H1 (cell line): Measurements from ENCODE around the gene CLEC16A. TPM values are rescaled to one million over a fixed set of nuclear protein-coding genes. Genes with fewer than 3 reads are reported as not detected.

Source experiments
- CTCF ChIA-PET: fragments of 300-600 bp; sonication (Branson Sonifier 250); formaldehyde crosslinking; loops from one replicate; lab custom pipeline; 2021; ENCODE audit not compliant: partially characterized antibody; lab: Charles Lee
- POLR2A ChIA-PET: fragments of 300-600 bp; sonication (Branson Sonifier 250); formaldehyde crosslinking; loops from one replicate; lab custom pipeline; 2021; ENCODE audit warnings: inconsistent platforms; ENCODE audit not compliant: partially characterized antibody; lab: Charles Lee
- DNase-seq, 2 experiments: peaks; one replicate each; pipeline versions ENCODE4 v3.0.0 to v3.0.0-alpha.2; 2010 to 2022; ENCODE audit warnings: low spot score in 2 of 2, low read depth in 1 of 2, mixed read lengths in 1 of 2
- FAIRE-seq: peaks from 2 replicates; lab custom pipeline; 2011; peaks lifted over from hg19 to GRCh38; lab: Jason Lieb, UNC
- H2AFZ ChIP-seq: 2 replicates; pipeline ENCODE4 v1.8.1; 2012; ENCODE audit warnings: low read length, inconsistent platforms
- H2AK5ac ChIP-seq: 2 replicates; pipeline ENCODE4 v1.6.1; 2013; ENCODE audit warnings: low read depth, low read length
- H2BK120ac ChIP-seq: replicated peaks from 2 replicates; pipeline ENCODE3; 2013; ENCODE audit warnings: low read depth, low read length, inconsistent platforms
- H2BK12ac ChIP-seq: 2 replicates; pipeline ENCODE4 v1.6.1; 2013; ENCODE audit warnings: low read depth, low read length
- H2BK15ac ChIP-seq: 2 replicates; pipeline ENCODE4 v1.6.1; 2013; ENCODE audit warnings: low read length
- H2BK20ac ChIP-seq: 2 replicates; pipeline ENCODE4 v1.6.1; 2013; ENCODE audit warnings: low read length
- H2BK5ac ChIP-seq: 2 replicates; pipeline ENCODE4 v1.6.1; 2013; ENCODE audit warnings: low read depth, low read length
- H3K14ac ChIP-seq: 2 replicates; pipeline ENCODE4 v1.6.1; 2013; ENCODE audit warnings: inconsistent platforms; ENCODE audit not compliant: insufficient read length
- H3K18ac ChIP-seq: 2 replicates; pipeline ENCODE4 v1.6.1; 2013; ENCODE audit warnings: low read length; ENCODE audit errors: extremely low read depth
- H3K23ac ChIP-seq: 2 replicates; pipeline ENCODE4 v1.6.1; 2013; ENCODE audit warnings: inconsistent platforms; ENCODE audit not compliant: insufficient read length
- H3K23me2 ChIP-seq: 2 replicates; pipeline ENCODE4 v1.6.1; 2013; ENCODE audit warnings: low read depth, low read length
- H3K27ac ChIP-seq: 2 replicates; pipeline ENCODE4 v1.6.1; 2011; ENCODE audit warnings: low read depth, low read length, inconsistent platforms
- H3K27me3 ChIP-seq, 4 experiments: replicated peaks in 1 of 4; 1 replicate in 1 of 4; 2 replicates in 3 of 4; pipeline versions ENCODE4 v1.6.1 to v1.8.1; 2011 to 2013; ENCODE audit warnings: low read length in 3 of 4, mild to moderate bottlenecking in 3 of 4, inconsistent platforms in 2 of 4, mixed read lengths in 2 of 4, moderate library complexity in 1 of 4; ENCODE audit not compliant: control insufficient read depth in 3 of 4, insufficient read depth in 3 of 4; ENCODE audit errors: extremely low read depth in 1 of 4
- H3K36me3 ChIP-seq, 4 experiments: 2 replicates each; pipeline versions ENCODE4 v1.6.1 to v1.8.1; 2011 to 2013; ENCODE audit warnings: mild to moderate bottlenecking in 4 of 4, low read length in 3 of 4, moderate library complexity in 2 of 4, control low read depth in 1 of 4, inconsistent platforms in 1 of 4; ENCODE audit not compliant: insufficient read depth in 4 of 4, control insufficient read depth in 2 of 4
- H3K4ac ChIP-seq: replicated peaks from 2 replicates; pipeline ENCODE3; 2013; ENCODE audit warnings: low read length, low read depth, mixed read lengths, inconsistent platforms; ENCODE audit not compliant: insufficient read length
- H3K4me1 ChIP-seq, 4 experiments: replicated peaks in 1 of 4; 1 replicate in 1 of 4; 2 replicates in 3 of 4; pipeline versions ENCODE4 v1.6.1 to v1.8.1; 2011 to 2013; ENCODE audit warnings: low read length in 3 of 4, inconsistent platforms in 2 of 4, mixed read lengths in 1 of 4; ENCODE audit not compliant: insufficient read depth in 4 of 4, control insufficient read depth in 3 of 4
- H3K4me2 ChIP-seq, 2 experiments: 2 replicates each; pipeline versions ENCODE4 v1.6.1 to v1.8.1; 2011 to 2013; ENCODE audit warnings: low read depth in 2 of 2, low read length in 2 of 2, control low read depth in 1 of 2, inconsistent platforms in 1 of 2, mild to moderate bottlenecking in 1 of 2; ENCODE audit not compliant: insufficient read depth in 1 of 2
- H3K4me3 ChIP-seq, 4 experiments: fragments of 200-600, 300-600 bp in 1 of 4; sonication (generic), shearing (Covaris generic), sonication (Bioruptor Twin) in 1 of 4; 2 replicates each; pipeline versions ENCODE4 v1.5.1 to v1.8.1; 2011 to 2016; ENCODE audit warnings: low read length in 4 of 4, low read depth in 3 of 4, control low read depth in 2 of 4, inconsistent platforms in 2 of 4, mild to moderate bottlenecking in 2 of 4, mixed read lengths in 1 of 4, moderate library complexity in 1 of 4; ENCODE audit not compliant: insufficient read depth in 2 of 4; ENCODE audit errors: extremely low read depth in 1 of 4
- H3K56ac ChIP-seq: replicated peaks from 2 replicates; pipeline ENCODE3; 2013; ENCODE audit warnings: low read depth, mild to moderate bottlenecking, mixed read lengths, low read length, inconsistent platforms; ENCODE audit not compliant: insufficient read length
- H3K79me1 ChIP-seq: 2 replicates; pipeline ENCODE4 v1.6.1; 2013; ENCODE audit warnings: low read depth, low read length, control low read depth
- H3K79me2 ChIP-seq, 2 experiments: 2 replicates each; pipeline versions ENCODE4 v1.6.1 to v1.8.1; 2012 to 2013; ENCODE audit warnings: low read length in 2 of 2, mild to moderate bottlenecking in 2 of 2, inconsistent platforms in 1 of 2; ENCODE audit not compliant: insufficient read depth in 2 of 2, control insufficient read depth in 1 of 2
- H3K9ac ChIP-seq, 4 experiments: replicated peaks in 1 of 4; 1 replicate in 1 of 4; 2 replicates in 3 of 4; pipeline versions ENCODE4 v1.6.1 to v1.8.1; 2011 to 2013; ENCODE audit warnings: low read depth in 3 of 4, low read length in 3 of 4, control low read depth in 2 of 4, mild to moderate bottlenecking in 2 of 4, moderate library complexity in 2 of 4, inconsistent platforms in 1 of 4; ENCODE audit errors: extremely low read depth in 1 of 4
- H3K9me3 ChIP-seq, 2 experiments: 2 replicates each; pipeline versions ENCODE4 v1.6.1 to v1.8.1; 2012 to 2013; ENCODE audit warnings: mild to moderate bottlenecking in 2 of 2, moderate library complexity in 2 of 2, control low read depth in 1 of 2, inconsistent platforms in 1 of 2, low read depth in 1 of 2, low read length in 1 of 2, mixed read lengths in 1 of 2; ENCODE audit not compliant: insufficient read depth in 2 of 2
- H4K20me1 ChIP-seq, 2 experiments: replicated peaks in 1 of 2; 2 replicates each; pipeline versions ENCODE3 to v1.8.1; 2011 to 2013; ENCODE audit warnings: inconsistent platforms in 2 of 2, low read length in 2 of 2, mild to moderate bottlenecking in 1 of 2; ENCODE audit not compliant: insufficient read depth in 2 of 2, control insufficient read depth in 1 of 2
- H4K5ac ChIP-seq: 2 replicates; pipeline ENCODE4 v1.6.1; 2013; ENCODE audit warnings: low read length, low read depth, mixed read lengths, inconsistent platforms; ENCODE audit not compliant: insufficient read length
- H4K8ac ChIP-seq: 2 replicates; pipeline ENCODE4 v1.8.0; 2013; ENCODE audit warnings: mild to moderate bottlenecking, moderate library complexity, low read length, inconsistent platforms; ENCODE audit not compliant: insufficient read depth; ENCODE audit errors: extremely low read depth
- H4K91ac ChIP-seq: replicated peaks from 2 replicates; pipeline ENCODE3; 2013; ENCODE audit warnings: low read length, mixed read lengths, inconsistent platforms; ENCODE audit not compliant: insufficient read length
- ASH2L ChIP-seq: fragments of 200-600, 300-600 bp; sonication (generic); IDR thresholded peaks from one replicate; pipeline ENCODE4 v1.7.1; 2017; ENCODE audit warnings: low read length
- CBX5 ChIP-seq: fragments of 300-800, 300-1000 bp; sonication (generic); IDR thresholded peaks from 2 replicates; pipeline ENCODE4 v1.7.1; 2016; ENCODE audit warnings: antibody characterized with exemption, low read length, low read depth
- GABPA ChIP-seq: IDR thresholded peaks from 2 replicates; pipeline ENCODE4 v1.6.1; 2011; ENCODE audit warnings: mild to moderate bottlenecking, low read length, moderate library complexity, borderline replicate concordance; ENCODE audit not compliant: insufficient read depth
- NRF1 ChIP-seq: IDR thresholded peaks from 2 replicates; pipeline ENCODE4 v1.6.1; 2011; ENCODE audit warnings: mild to moderate bottlenecking, low read depth, low read length, improper control_type of control experiment
- RXRA ChIP-seq: IDR thresholded peaks from 2 replicates; pipeline ENCODE4 v1.6.1; 2011; ENCODE audit warnings: low read depth, mild to moderate bottlenecking, low read length, moderate library complexity; ENCODE audit not compliant: insufficient read depth
- SIN3A ChIP-seq, 2 experiments: IDR thresholded peaks in 1 of 2; conservative IDR thresholded peaks in 1 of 2; 2 replicates each; pipeline ENCODE4 v1.6.1; 2011 to 2012; ENCODE audit warnings: low read length in 2 of 2, improper control_type of control experiment in 1 of 2, low read depth in 1 of 2, mild to moderate bottlenecking in 1 of 2
- SP1 ChIP-seq: IDR thresholded peaks from 2 replicates; pipeline ENCODE4 v1.6.1; 2011; ENCODE audit warnings: low read depth, low read length
- TCF12 ChIP-seq: IDR thresholded peaks from 2 replicates; pipeline ENCODE4 v1.6.1; 2011; ENCODE audit warnings: low read depth, mild to moderate bottlenecking, low read length
- WGBS, 2 experiments: shearing (Covaris generic) in 1 of 2; methylation state at CpG; one replicate each; pipeline versions ENCODE4 v1.1.6 to v1.1.7; 2013 to 2015; ENCODE audit warnings: low lambda C conversion rate in 2 of 2, mixed read lengths in 2 of 2, inconsistent platforms in 1 of 2, low coverage in 1 of 2, missing lambda C conversion rate in 1 of 2; ENCODE audit not compliant: insufficient replicate concordance in 2 of 2, insufficient coverage in 1 of 2, insufficient read length in 1 of 2; ENCODE audit errors: extremely low coverage in 1 of 2, missing lambda C conversion rate in 1 of 2; 5-methylcytosine and 5-hydroxymethylcytosine counted together
- polyA plus RNA-seq, 7 experiments: library from polyadenylated mRNA; depleted of rRNA in 3 of 7; stranded (reverse) in 5 of 7; unstranded in 2 of 7; fragments of >200 nt in 5 of 7; fragments of 200-250 nt in 2 of 7; gene quantifications; 1 replicate in 5 of 7; 2 replicates in 1 of 7; 4 replicates in 1 of 7; pipeline versions ENCODE4 v1.2.1 to v1.2.3, GENCODE V29; 2011 to 2013; ENCODE audit warnings: missing spikeins in 2 of 7, mixed read lengths in 2 of 7
- total RNA-seq: library from RNA; stranded (reverse); fragmentation: NEBNext Ultra II Directional; extraction: Animal tissue kit (Norgen Biotek cat#: 25700); gene quantifications from 2 replicates; pipeline ENCODE4 v1.2.1, GENCODE V29; 2021

CLEC16A gene
- total and polyA plus RNA-seq, 2 of the 8 experiments (the other 6 are each of a cell fraction or from before 2014, with no cell fraction given) = 7.6 to 19.3 TPM

DNA sequence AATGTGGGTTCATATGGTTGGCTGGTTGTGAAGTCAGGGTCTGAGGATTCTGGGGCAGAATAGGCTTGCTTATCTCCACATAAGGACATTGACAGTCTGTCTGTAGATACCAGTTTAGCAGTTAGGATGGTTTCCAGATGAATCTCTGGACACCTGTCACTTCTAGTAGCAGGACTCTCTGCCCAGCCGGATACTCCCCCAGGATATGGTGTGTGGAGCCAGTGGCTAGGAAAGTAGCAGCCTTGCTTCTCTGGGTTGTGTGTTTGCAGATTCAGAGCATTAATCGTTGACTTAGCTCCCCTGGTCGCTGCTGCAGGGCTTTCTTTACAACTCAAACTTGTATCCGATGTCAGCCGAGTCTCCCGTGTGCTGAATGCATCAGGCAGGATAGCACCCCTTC is 45.2 kb downstream of the CLEC16A start:
- Histone ChIP-seq H3K18ac (no peak overlapping the region), H3K27ac (no peak overlapping the region), H3K4me2 (no peak overlapping the region), H4K91ac (no peak overlapping the region), H3K79me1 (no peaks in the 10 kb centered on the region), H3K4me3 (no peak overlapping the region), H3K9ac (no peak overlapping the region), H2AFZ (no peak overlapping the region), H2AK5ac (no peak overlapping the region), H3K23ac (no peak overlapping the region), H2BK120ac (no peak overlapping the region), H4K8ac (no peak overlapping the region), H3K4me1 (no peaks in the 10 kb centered on the region), H2BK20ac (no peak overlapping the region), H3K23me2 (no peaks in the 10 kb centered on the region), H3K9me3 (no peaks in the 10 kb centered on the region), H2BK12ac (no peak overlapping the region), H3K27me3 (no peaks in the 10 kb centered on the region), H3K36me3 (no peaks in the 10 kb centered on the region; a peak in 1 of 8 replicates), H3K79me2 (no peaks in the 10 kb centered on the region), H2BK5ac (no peak overlapping the region), H3K14ac (no peak overlapping the region), H3K56ac (no peak overlapping the region), H2BK15ac (no peak overlapping the region), H4K5ac (no peak overlapping the region), H3K4ac (no peak overlapping the region), H4K20me1 (peaks cover 4 to 11% of the 10 kb centered on the region in 2 experiments)
- WGBS, 2 experiments = 82% methylated on average over 6 of the region's 6 CpGs; no CpG with 5 or more reads in 1 of the 2 experiments
- TF ChIP-seq CBX5 (no peak), GABPA (no peak), SP1 (no peak), TCF12 (no peak), ASH2L (no peak), NRF1 (no peak), RXRA (no peak), SIN3A (conservative IDR thresholded peaks at IDR 0.05 in 1 of 2, IDR thresholded peaks at IDR 0.05 in 1 of 2; ENCODE audit: low read depth in 1 of 2, low read length in 2 of 2) (no peak)
- FAIRE-seq (no peak), DNase-seq (no peak)
- POLR2A ChIA-PET = no interaction called here
- CTCF ChIA-PET = interaction anchor here (0.7 to 1.9 kb wide), 16 partner anchors 7 to 367 kb away, joined by 3 to 8 read pairs (median 4); no protein-coding TSS in a partner anchor
